HCT116 (cell line): ENCODE measurements around the gene LRRC4C. TPM values are rescaled to one million over a fixed set of nuclear protein-coding genes. Genes with fewer than 3 reads are reported as not detected.

Experiments used
- ATAC-seq: fragments of 200-7000 bp; cut with Tn5 transposase; 2 replicates; pipeline ENCODE4 v1.9.1; 2020; ENCODE audit warnings: mild to moderate bottlenecking, moderate library complexity
- BruUV-seq: library from RNA; stranded (reverse); fragments of 400-500 nt; replicated peaks from 2 replicates; lab custom pipeline; 2021; lab: Mats Ljungman, UMichigan
- CTCF ChIA-PET: fragments of 300-600 bp; sonication (Branson Sonifier 250); formaldehyde crosslinking; loops from one replicate; lab custom pipeline; 2021; ENCODE audit warnings: antibody characterized with exemption; lab: Charles Lee
- POLR2A ChIA-PET: fragments of 300-600, 350-600 bp; sonication (Branson Sonifier 250); formaldehyde crosslinking; loops from one replicate; lab custom pipeline; 2021; ENCODE audit warnings: antibody characterized with exemption; lab: Charles Lee
- RAD21 ChIA-PET, 2 experiments: fragments of 300-600 bp; sonication (Branson Sonifier 250); formaldehyde crosslinking; loops; one replicate each; lab custom pipeline; 2023; ENCODE audit warnings: low total read pairs in 2 of 2; ENCODE audit not compliant: uncharacterized antibody in 2 of 2, unreplicated experiment in 2 of 2, low non-redundant PET in 1 of 2; lab: Charles Lee
- DNase-seq: peaks from one replicate; pipeline ENCODE4 v3.0.0-alpha.2; 2010; ENCODE audit warnings: low read depth, low spot score
- H2AFZ ChIP-seq: fragments of 200-600 bp; shearing (Covaris generic), sonication (generic); 2 replicates; pipeline ENCODE4 v1.6.1; 2017; ENCODE audit warnings: low read depth, mixed run types, mixed read lengths, antibody characterized with exemption, low read length; ENCODE audit not compliant: poor library complexity, severe bottlenecking
- H3K27ac ChIP-seq: 2 replicates; pipeline ENCODE4 v1.5.1; 2012; ENCODE audit warnings: low read depth, low read length
- H3K27me3 ChIP-seq: fragments of 200-600 bp; sonication (generic); 2 replicates; pipeline ENCODE4 v1.6.1; 2016; ENCODE audit warnings: mixed run types, low read length, mixed read lengths; ENCODE audit not compliant: insufficient read depth
- H3K36me3 ChIP-seq, 2 experiments: fragments of 200-500 bp in 1 of 2; fragments of 200-600 bp in 1 of 2; sonication (Bioruptor generic) in 1 of 2; sonication (generic) in 1 of 2; 2 replicates each; pipeline versions ENCODE4 v1.5.1 to v1.6.1; 2014 to 2016; ENCODE audit warnings: low read length in 2 of 2, inconsistent platforms in 1 of 2, mixed read lengths in 1 of 2, mixed run types in 1 of 2; ENCODE audit not compliant: insufficient read depth in 2 of 2, control insufficient read depth in 1 of 2
- H3K4me1 ChIP-seq, 2 experiments: fragments of 200-600 bp in 1 of 2; sonication (generic) in 1 of 2; 2 replicates each; pipeline versions ENCODE4 v1.5.1 to v1.6.1; 2012 to 2017; ENCODE audit warnings: low read length in 2 of 2, inconsistent platforms in 1 of 2, mild to moderate bottlenecking in 1 of 2, mixed read lengths in 1 of 2, mixed run types in 1 of 2, moderate library complexity in 1 of 2; ENCODE audit not compliant: insufficient read depth in 2 of 2, control insufficient read depth in 1 of 2
- H3K4me2 ChIP-seq: fragments of 200-600 bp; sonication (generic); 2 replicates; pipeline ENCODE4 v1.6.1; 2017; ENCODE audit warnings: mixed run types, low read length, mixed read lengths
- H3K4me3 ChIP-seq, 2 experiments: fragments of 200-600 bp in 1 of 2; sonication (generic) in 1 of 2; replicated peaks in 1 of 2; 2 replicates each; pipeline ENCODE4 v1.5.1; 2011 to 2016; ENCODE audit warnings: low read length in 2 of 2, control low read depth in 1 of 2, low read depth in 1 of 2, mild to moderate bottlenecking in 1 of 2, mixed read lengths in 1 of 2, mixed run types in 1 of 2
- H3K79me2 ChIP-seq: fragments of 200-600 bp; sonication (generic); 2 replicates; pipeline ENCODE4 v1.6.1; 2017; ENCODE audit warnings: mild to moderate bottlenecking, mixed run types, low read length, moderate library complexity, mixed read lengths; ENCODE audit not compliant: insufficient read depth
- H3K9ac ChIP-seq: fragments of 200-600 bp; sonication (generic); 2 replicates; pipeline ENCODE4 v1.6.1; 2016; ENCODE audit warnings: low read length, mixed read lengths
- H3K9me2 ChIP-seq: fragments of 200-600 bp; sonication (generic), shearing (Covaris generic); 2 replicates; pipeline ENCODE4 v1.6.1; 2017; ENCODE audit warnings: mixed run types, mild to moderate bottlenecking, moderate library complexity; ENCODE audit not compliant: insufficient read depth
- H3K9me3 ChIP-seq, 2 experiments: fragments of 200-500 bp in 1 of 2; fragments of 200-600 bp in 1 of 2; sonication (Bioruptor generic) in 1 of 2; sonication (generic) in 1 of 2; 2 replicates each; pipeline ENCODE4 v1.6.1; 2014 to 2017; ENCODE audit warnings: low read length in 2 of 2, mixed read lengths in 2 of 2, inconsistent platforms in 1 of 2, low read depth in 1 of 2, mild to moderate bottlenecking in 1 of 2, mixed run types in 1 of 2, moderate library complexity in 1 of 2; ENCODE audit not compliant: control insufficient read depth in 1 of 2, insufficient read depth in 1 of 2
- H4K20me1 ChIP-seq: fragments of 200-600 bp; sonication (generic), shearing (Covaris generic); 2 replicates; pipeline ENCODE4 v1.6.1; 2017; ENCODE audit warnings: mixed run types, mild to moderate bottlenecking, moderate library complexity; ENCODE audit not compliant: insufficient read depth
- CBX3 ChIP-seq: IDR thresholded peaks from 2 replicates; pipeline ENCODE4 v1.6.1; 2012; ENCODE audit warnings: low read depth
- CEBPB ChIP-seq: IDR thresholded peaks from 2 replicates; pipeline ENCODE4 v1.6.1; 2012; ENCODE audit warnings: low read depth
- EGR1 ChIP-seq: IDR thresholded peaks from 2 replicates; pipeline ENCODE4 v1.6.1; 2012; ENCODE audit warnings: low read depth
- EZH2 ChIP-seq: fragments of 200-600 bp; sonication (generic); IDR thresholded peaks from 2 replicates; pipeline ENCODE4 v1.6.1; 2017; ENCODE audit warnings: antibody characterized with exemption, mixed run types
- EZH2phosphoT487 ChIP-seq: fragments of 200-600 bp; IDR thresholded peaks from 2 replicates; pipeline ENCODE4 v1.6.1; 2018; ENCODE audit warnings: antibody characterized with exemption, borderline replicate concordance
- MAX ChIP-seq: IDR thresholded peaks from 2 replicates; pipeline ENCODE4 v1.6.1; 2012
- POLR2A ChIP-seq: IDR thresholded peaks from 2 replicates; pipeline ENCODE4 v1.7.0; 2011; ENCODE audit warnings: borderline replicate concordance; ENCODE audit not compliant: insufficient read depth, insufficient read length; ENCODE audit errors: extremely low read depth
- POLR2AphosphoS5 ChIP-seq: IDR thresholded peaks from 2 replicates; pipeline ENCODE4 v1.6.1; 2011; ENCODE audit warnings: mild to moderate bottlenecking, low read depth, low read length, moderate library complexity
- RAD21 ChIP-seq: IDR thresholded peaks from 2 replicates; pipeline ENCODE4 v1.6.1; 2012; ENCODE audit warnings: low read depth, mild to moderate bottlenecking
- REST ChIP-seq: IDR thresholded peaks from 2 replicates; pipeline ENCODE4 v1.6.1; 2012; ENCODE audit warnings: low read depth
- SIN3A ChIP-seq: IDR thresholded peaks from 2 replicates; pipeline ENCODE4 v1.6.1; 2012; ENCODE audit warnings: low read depth
- SP1 ChIP-seq: IDR thresholded peaks from 2 replicates; pipeline ENCODE4 v1.6.1; 2012; ENCODE audit warnings: low read depth
- SRF ChIP-seq: IDR thresholded peaks from 2 replicates; pipeline ENCODE4 v1.6.1; 2012; ENCODE audit warnings: low read depth
- YY1 ChIP-seq: IDR thresholded peaks from 2 replicates; pipeline ENCODE4 v1.6.1; 2011; ENCODE audit warnings: low read length, low read depth, moderate library complexity, mild to moderate bottlenecking; ENCODE audit not compliant: insufficient replicate concordance; ENCODE audit errors: extremely low read depth
- intact Hi-C: fragments of 100-400 bp; cut with micrococcal nuclease; formaldehyde crosslinking; loops from 2 replicates; pipeline ENCODE4 v1.10.0; 2022
- total RNA-seq: library from RNA; stranded (reverse); gene quantifications from one replicate; pipeline ENCODE4 v1.2.1, GENCODE V29; 2021; ENCODE audit not compliant: unreplicated experiment

Gene LRRC4C
- total RNA-seq, 1 experiment from 2014 or later: not detected

- no peak overlapping the region for H3K4me3 ChIP-seq
- TF ChIP-seq POLR2AphosphoS5 (no peak), REST (no peak), CBX3 (no peak), SIN3A (no peak), POLR2A (no peak), MAX (no peak)
- TF ChIP-seq, all 23 proteins: peak for 0
- RAD21 ChIA-PET: no interaction called here
- no peak for DNase-seq
- POLR2A ChIA-PET: no interaction called here
- H4K20me1 ChIP-seq: no peaks in the 10 kb centered on the region
- CTCF ChIA-PET: no interaction called here
- H3K9me2 ChIP-seq: no peaks in the 10 kb centered on the region
- no peaks in the 10 kb centered on the region for H3K79me2 ChIP-seq
- H3K36me3 ChIP-seq: no peaks in the 10 kb centered on the region
- intact Hi-C loops: no loop called here
- H3K27me3 ChIP-seq: no peaks in the 10 kb centered on the region
- H3K27ac ChIP-seq: no peak overlapping the region
- no TSS peak for BruUV-seq
- H3K9me3 ChIP-seq: peaks cover 0 to 32% of the 10 kb centered on the region in 2 experiments; a peak in 2 of 4 replicates
- H3K4me2 ChIP-seq: no peak overlapping the region
- ATAC-seq: no peak
- no peak overlapping the region for H3K9ac ChIP-seq
- no peaks in the 10 kb centered on the region for H3K4me1 ChIP-seq
- no peak overlapping the region for H2AFZ ChIP-seq
Measured at GRCh38 chr11:40759341-40759740, 700.1 kb downstream of the LRRC4C start.

- H3K79me2 ChIP-seq: no peaks in the 10 kb centered on the region
- H3K9ac ChIP-seq: no peak overlapping the region
- ChIA-PET POLR2A (no interaction called here), RAD21 (no interaction called here), CTCF (no interaction called here)
- H3K4me1 ChIP-seq: no peaks in the 10 kb centered on the region
- DNase-seq (no peak), ATAC-seq (no peak)
- no peak overlapping the region for H3K4me3 ChIP-seq
- no peaks in the 10 kb centered on the region for H3K9me2 ChIP-seq
- intact Hi-C loops: no loop called here
- H3K9me3 ChIP-seq: peaks cover 0 to 20% of the 10 kb centered on the region in 2 experiments; a peak in 2 of 4 replicates
- H4K20me1 ChIP-seq: no peaks in the 10 kb centered on the region
- H3K27me3 ChIP-seq: no peaks in the 10 kb centered on the region
- no peak overlapping the region for H3K4me2 ChIP-seq
- H2AFZ ChIP-seq: no peak overlapping the region
- no peak overlapping the region for H3K27ac ChIP-seq
- no peaks in the 10 kb centered on the region for H3K36me3 ChIP-seq
- no TSS peak for BruUV-seq
- TF ChIP-seq EGR1: no peak
- no peak for TF ChIP-seq SP1
- TF ChIP-seq EZH2: no peak
- no peak for TF ChIP-seq MAX
- TF ChIP-seq SRF: no peak
- TF ChIP-seq CEBPB: no peak
- no peak for TF ChIP-seq POLR2AphosphoS5
- TF ChIP-seq REST: no peak
- TF ChIP-seq YY1: no peak
- no peak for TF ChIP-seq RAD21
- no peak for TF ChIP-seq EZH2phosphoT487
Measured at GRCh38 chr11:40754297-40754696, 705.2 kb downstream of the LRRC4C start.
